HepG2 (cell line): ENCODE data around the gene THOP1.

Experiments
- MYNN ChIP-seq: sonication (generic); formaldehyde crosslinking; IDR thresholded peaks from 2 replicates; pipeline ENCODE4 v1.4.0; 2020; ENCODE audit warnings: mild to moderate bottlenecking, low read depth, missing genetic modification reagents
- PTBP1 ChIP-seq: fragments of 200-400 bp; formaldehyde crosslinking; IDR thresholded peaks from 2 replicates; pipeline ENCODE4 v1.6.1; 2018; ENCODE audit warnings: low read length, low read depth; ENCODE audit not compliant: poor library complexity, severe bottlenecking
- ZFX ChIP-seq: sonication (generic); formaldehyde crosslinking; IDR thresholded peaks from 2 replicates; pipeline ENCODE4 v1.4.0; 2020; ENCODE audit warnings: mild to moderate bottlenecking, low read depth, missing genetic modification reagents, moderate library complexity
- ZNF552 ChIP-seq: sonication (generic); formaldehyde crosslinking; IDR thresholded peaks from 2 replicates; pipeline ENCODE4 v1.9.0; 2022; ENCODE audit warnings: missing genetic modification reagents, mild to moderate bottlenecking, borderline replicate concordance
- TF ChIP-seq, protein P1 (sequence below): IDR thresholded peaks from 2 replicates; pipeline ENCODE4 v1.6.1; 2012; ENCODE audit warnings: inconsistent platforms

GRCh38 chr19:2783781-2784145 is 1.5 kb upstream of the THOP1 start:
- TF ChIP-seq PTBP1 (no peak), ZNF552 (CRISPR knock-in tag) (no peak), MYNN (no peak), ZFX (CRISPR knock-in tag) (no peak)
- TF ChIP-seq, protein P1, sequence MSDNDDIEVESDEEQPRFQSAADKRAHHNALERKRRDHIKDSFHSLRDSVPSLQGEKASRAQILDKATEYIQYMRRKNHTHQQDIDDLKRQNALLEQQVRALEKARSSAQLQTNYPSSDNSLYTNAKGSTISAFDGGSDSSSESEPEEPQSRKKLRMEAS: no peak
